HG02938 (cell line): ENCODE results near the gene THSD7A.

Source experiments
- ATAC-seq: cut with Tn5 transposase; IDR thresholded peaks from one replicate; pipeline ENCODE4 v1.9.1; 2021; ENCODE audit warnings: mild to moderate bottlenecking, moderate library complexity; ENCODE audit not compliant: unreplicated experiment

THSD7A gene

GRCh38 chr7:11753433-11753832 is 78.6 kb downstream of the THSD7A start:
- ATAC-seq, result no peak

GRCh38 chr7:11751807-11752389 is 80.1 kb downstream of the THSD7A start:
- ATAC-seq, result no peak

DNA sequence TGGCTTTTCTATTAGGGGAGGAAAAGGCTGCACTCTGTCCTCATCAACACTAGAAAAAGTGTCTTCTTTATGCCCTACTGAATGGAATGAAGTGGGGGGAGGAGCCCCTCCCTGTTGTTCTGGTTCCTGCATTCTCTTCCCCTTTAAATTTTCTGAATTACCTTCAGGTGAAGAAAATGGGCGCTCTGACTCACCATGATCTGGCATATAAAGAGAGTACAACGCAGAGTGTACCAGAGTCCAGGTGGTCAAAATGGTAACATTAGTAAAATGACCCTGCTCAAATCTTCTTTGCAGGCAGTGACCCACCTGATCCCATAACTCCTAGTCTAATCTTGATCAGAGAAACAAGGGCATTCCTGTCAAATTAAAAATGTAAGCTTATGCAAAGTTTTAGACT is 80.7 kb downstream of the THSD7A start:
- no peak for ATAC-seq

DNA sequence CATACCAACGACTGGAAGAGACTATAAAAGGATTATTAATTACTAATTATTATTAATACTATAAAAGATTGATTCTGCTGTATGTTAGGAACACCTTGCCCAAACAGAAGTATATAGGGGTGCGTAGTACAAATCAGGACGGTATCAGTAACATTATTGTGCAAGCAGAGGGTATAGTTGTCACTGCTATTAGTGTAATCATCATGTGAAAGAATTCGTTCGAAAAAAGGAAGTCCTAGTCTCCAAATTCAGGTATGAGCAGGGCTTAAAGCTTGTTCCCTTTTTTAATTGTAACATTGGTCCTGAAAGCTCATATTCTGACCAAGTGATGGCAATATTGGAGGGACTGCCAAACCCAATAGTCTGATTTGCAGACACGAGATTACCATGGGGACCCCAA is 81.8 kb downstream of the THSD7A start:
- ATAC-seq, result no peak

DNA sequence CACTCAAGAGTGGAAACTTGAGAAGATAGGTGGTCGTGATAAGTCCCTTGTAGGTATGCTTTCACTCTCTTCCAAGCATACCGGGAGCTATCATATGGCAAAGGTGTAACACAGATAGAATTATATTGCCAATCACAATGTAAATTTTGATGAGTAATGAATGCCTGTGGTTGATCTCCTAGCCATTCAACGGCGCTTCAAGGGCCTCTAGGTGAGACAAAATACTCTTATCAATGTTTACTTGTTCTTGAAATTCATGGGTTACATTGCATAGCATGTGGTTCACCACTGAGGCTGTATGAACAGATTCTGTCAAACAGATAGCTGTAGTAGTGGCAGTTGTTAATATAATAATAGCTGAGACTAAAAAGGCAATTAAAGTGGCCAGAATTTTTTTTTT is 82.4 kb downstream of the THSD7A start:
- no peak for ATAC-seq

DNA sequence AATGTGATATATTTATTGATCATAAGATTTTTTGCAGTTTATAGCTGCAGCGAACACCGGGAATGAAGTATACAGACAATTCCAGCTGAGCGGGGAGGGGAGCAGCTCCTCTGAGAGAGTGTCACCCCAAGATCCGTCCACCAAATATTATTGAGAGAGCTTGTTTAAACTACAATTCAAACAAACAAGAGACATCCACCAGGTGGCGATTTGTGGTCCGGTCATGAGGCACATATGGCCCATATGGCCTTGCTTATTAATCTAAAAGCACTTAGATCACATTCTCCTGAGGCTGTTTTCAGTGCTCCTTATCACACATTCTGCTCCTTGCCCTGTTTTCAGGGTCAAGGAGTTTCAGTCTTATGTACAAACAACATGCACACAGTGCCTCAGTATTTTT is 83.1 kb downstream of the THSD7A start:
- no peak for ATAC-seq

- ATAC-seq, result no peak
Observed at GRCh38 chr7:11747715-11748485, 84.1 kb downstream of the THSD7A start.

DNA sequence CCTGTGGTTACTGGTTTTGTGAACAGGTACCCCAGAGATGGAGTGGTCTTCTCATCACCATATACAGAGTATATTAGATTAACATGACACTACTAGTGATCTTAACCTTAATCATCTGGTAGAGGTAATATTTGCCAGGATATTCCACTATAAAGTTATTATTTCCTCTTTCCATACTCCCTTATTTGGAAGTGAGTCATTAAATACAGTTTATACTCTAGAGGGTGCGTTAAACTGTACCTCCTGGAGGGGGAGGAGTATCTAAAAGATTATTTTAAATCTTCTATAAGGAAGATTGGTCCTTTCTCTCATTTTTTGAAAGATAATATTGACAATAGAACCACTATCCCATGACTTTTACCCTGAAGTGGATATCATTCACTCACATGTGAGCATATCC is 85.4 kb downstream of the THSD7A start:
- ATAC-seq, result no peak

DNA sequence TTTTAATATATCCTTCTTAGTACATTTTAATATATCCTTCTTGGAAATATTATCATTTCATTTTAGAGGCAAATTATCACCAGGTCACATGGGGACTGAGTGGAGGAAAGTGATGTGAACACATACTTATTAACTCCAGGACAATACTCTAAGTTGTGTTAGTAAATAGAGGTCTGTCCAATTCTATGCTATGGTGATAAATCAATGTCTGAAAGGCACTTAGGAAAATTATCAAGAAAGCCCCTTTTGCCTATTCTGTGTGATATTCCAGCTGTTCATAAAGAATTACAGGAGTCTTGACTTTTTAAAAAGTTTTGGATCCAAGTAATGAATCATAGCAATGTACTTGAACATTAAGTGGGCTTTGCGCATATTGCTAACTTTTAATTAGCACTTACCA is 88.5 kb downstream of the THSD7A start:
- no peak for ATAC-seq

DNA sequence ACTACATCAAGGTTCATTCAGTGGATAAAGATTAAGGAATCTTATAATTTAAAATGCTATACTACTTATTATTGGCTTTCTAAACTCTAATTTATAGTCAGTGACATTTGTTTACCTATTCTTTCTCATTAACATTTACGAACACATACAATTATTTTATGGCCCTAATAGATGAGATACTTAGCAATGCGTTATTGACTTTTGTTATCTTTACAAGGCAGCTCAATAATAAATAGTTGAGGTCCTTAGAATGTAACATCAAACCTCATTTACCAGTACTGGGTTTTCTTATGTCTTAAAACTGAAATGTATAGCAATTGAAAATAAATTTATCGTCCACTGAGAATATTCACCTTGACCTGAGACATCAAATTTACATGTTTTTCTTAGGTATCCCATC is 89.0 kb downstream of the THSD7A start:
- no peak for ATAC-seq

DNA sequence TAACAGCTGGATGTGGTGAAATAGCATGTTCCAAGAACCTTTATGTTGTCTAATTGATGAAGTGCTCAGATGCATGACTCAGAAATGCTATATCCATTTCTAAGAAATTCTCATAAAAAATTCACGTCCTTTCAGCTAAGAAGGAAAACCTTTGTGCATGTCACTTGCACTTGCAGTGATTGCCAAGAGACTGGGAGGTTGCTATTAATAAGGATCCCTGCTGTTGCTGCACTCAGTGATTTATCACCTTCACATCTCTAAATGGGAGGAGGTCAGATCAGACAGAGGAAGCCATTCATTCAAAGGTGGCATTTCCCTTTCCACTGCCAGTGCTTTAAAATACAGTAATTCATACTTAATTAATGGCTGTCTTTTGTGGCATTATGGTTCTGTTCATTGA is 89.5 kb downstream of the THSD7A start:
- no peak for ATAC-seq

DNA sequence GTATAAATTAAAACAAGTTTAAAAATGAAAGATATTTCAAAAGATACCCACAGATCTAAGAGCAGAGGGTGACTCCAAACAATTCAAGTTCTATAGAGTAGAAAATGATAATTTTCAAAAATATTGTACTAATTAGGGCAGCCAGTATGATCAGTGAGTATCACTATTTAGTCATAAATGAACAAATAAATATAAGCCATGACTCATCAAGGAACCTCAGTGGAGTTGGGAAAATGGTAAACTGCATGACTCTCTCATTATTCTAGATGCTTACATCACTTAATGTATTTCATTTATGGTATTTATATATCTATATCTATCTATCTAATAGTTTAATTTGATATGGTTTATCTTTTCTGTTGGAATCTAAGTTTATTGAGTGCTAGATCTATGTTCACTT is 94.3 kb downstream of the THSD7A start:
- ATAC-seq, result no peak

GRCh38 chr7:11732207-11732606 is 99.8 kb downstream of the THSD7A start:
- ATAC-seq, result no peak

- no peak for ATAC-seq
Observed at GRCh38 chr7:11730725-11731124, 101.3 kb downstream of the THSD7A start.

DNA sequence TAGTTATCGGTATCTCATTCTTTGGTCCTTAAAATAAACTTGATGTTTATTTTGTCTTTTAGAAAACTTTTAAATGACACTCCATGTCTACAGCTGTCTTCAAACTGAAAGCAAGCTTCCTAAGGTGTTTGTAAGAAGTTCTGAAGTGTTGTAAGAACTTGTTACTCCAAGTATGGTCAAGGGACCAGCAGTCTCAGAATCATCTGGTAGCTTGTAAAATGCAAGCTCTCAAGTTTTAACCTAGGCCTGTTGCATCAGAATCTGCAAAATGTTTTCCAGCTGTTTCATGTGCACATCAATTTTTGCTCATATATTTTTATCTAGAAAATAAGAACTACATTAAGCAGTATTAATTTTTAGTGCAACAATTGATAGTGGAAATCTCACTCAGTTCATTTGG is 104.1 kb downstream of the THSD7A start:
- ATAC-seq, result no peak

DNA sequence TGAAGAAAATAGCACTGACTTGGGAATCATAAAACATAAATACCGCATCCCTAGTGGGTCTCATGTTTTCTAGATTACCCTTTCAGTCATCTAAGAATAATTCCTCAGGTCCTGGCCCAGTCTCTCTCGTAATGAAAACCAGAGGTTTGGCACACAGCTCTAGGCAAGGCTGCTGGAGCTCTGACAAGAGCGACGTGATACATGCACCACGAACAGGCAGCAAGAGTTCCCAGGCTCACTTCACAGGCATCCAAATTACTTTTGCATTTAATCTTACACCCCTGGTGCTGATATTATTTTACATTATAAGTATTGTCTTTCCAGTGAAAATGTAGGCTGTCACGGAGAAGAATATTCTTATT is 105.2 kb downstream of the THSD7A start:
- ATAC-seq, result no peak

- no peak for ATAC-seq
Observed at GRCh38 chr7:11726001-11726793, 105.8 kb downstream of the THSD7A start.

DNA sequence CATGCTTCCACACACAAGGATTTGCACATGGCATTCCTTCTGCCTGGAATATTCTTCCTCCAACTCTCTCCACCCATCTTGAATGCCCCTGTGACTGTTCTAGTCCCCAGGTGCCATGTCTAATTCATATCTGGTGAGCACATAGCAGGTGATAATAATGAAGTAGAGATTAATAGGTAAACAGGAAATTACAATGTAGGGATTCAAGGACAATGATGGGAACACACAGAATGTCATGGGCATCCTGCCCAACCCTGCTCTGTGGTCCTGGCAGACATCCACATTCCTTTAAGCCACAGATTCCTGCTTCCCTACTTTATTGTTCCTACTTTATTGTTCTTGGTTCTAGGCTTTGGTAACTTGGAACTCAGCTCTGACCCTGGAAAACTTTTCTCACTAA is 115.8 kb downstream of the THSD7A start:
- ATAC-seq, result no peak

DNA sequence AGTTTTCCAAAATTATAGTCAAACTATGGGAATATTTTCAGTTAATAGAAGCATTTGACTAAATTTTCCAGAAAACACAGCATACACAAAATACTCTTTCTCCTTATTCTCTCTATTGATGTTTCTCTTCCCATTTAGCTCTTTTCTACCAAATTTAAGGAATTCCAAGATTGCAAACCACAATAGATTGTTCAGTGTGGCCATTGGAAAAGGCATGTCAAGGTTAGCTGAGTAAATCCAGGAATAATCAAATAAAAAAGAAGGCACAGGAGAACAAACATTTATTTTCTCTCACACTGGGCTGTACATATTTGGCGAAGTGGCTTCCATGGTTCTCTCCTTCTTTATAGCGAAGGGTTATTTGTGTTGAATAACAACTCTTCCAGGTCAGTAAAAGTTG is 117.3 kb downstream of the THSD7A start:
- ATAC-seq, result no peak

DNA sequence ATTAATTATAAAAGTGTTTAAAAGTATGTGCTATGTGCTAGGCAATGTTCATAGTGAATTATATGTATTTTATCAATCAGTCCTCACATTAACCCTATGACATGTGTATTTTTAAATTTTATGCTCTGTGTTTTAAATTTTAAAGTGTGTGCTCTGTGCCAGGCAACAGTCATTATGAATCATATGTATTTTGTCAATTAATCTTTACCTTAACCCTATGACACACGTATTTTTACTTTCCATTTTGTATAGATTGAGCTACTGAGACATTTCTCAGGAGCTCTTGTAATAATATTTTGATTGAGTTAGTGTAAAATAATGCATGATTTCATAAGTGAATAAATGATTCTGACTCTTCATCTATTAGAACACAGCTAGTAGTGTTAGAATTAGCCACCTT is 117.8 kb downstream of the THSD7A start:
- ATAC-seq, result no peak

DNA sequence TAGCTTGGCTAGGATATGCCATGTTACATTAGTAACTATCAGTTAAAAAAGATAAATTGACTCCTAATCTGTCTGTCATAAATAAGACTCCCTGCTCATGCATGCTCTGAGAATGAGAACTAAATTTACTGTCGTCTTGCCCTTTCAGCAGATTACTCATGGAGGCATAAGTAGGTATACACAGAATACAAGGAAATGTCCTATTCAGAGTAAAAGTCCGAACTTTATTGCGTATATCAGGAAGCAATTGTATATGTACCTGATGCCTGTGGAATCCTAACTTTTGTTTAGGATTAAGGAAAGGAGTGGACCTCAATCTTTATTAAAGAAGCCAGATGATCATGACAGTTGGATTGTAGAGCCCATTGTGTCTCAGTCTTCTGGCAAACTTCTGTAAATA is 118.6 kb downstream of the THSD7A start:
- ATAC-seq, result no peak

DNA sequence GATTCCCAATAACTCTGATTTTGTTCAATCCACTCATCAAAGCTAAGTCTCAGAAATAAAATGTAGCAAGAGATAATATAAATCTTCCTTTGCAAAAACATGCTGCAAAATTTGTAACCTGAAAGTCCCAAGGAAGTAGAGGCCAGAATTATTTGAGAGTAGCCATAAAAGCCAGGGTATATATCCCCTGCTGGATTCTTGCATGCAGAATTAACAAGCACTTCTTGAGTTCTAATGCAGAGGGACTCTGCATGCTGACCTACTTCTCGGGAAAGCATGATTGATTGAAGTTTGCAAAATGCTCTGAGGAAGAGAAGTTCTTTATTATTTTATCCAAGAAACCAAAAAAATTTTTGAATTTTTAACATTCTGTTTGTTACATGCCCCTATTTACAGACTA is 121.6 kb downstream of the THSD7A start:
- ATAC-seq, result no peak
